ENCODE data around the gene SLC12A5.

- TF ChIP-seq, protein P1, sequence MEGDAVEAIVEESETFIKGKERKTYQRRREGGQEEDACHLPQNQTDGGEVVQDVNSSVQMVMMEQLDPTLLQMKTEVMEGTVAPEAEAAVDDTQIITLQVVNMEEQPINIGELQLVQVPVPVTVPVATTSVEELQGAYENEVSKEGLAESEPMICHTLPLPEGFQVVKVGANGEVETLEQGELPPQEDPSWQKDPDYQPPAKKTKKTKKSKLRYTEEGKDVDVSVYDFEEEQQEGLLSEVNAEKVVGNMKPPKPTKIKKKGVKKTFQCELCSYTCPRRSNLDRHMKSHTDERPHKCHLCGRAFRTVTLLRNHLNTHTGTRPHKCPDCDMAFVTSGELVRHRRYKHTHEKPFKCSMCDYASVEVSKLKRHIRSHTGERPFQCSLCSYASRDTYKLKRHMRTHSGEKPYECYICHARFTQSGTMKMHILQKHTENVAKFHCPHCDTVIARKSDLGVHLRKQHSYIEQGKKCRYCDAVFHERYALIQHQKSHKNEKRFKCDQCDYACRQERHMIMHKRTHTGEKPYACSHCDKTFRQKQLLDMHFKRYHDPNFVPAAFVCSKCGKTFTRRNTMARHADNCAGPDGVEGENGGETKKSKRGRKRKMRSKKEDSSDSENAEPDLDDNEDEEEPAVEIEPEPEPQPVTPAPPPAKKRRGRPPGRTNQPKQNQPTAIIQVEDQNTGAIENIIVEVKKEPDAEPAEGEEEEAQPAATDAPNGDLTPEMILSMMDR (IDR thresholded peaks at IDR 0.05) = no peak
- TF ChIP-seq POLR2A (IDR thresholded peaks at IDR 0.05) = no peak
Measured at GRCh38 chr20:46081074-46081473, 52.1 kb downstream of the SLC12A5 start.
